ENCODE measurements around the gene ZNF728. TPM values are rescaled to one million over a fixed set of nuclear protein-coding genes. Genes with fewer than 3 reads are reported as not detected.

ZNF728 gene
- total RNA-seq, 4 donors from 2014 or later, result 1.7 TPM; not detected in 3

Small RNA genes lying within 50 kb of the gene (small RNA-seq; reads per million reads assigned to genes)
- gene AC022145.2, result 0 reads per million in 4 donors

Other genes starting within 250 kb of the ZNF728 start
- not detected for gene ZNF99, start 219.0 kb downstream of the ZNF728 start, total RNA-seq
- not detected for gene ZNF723, start 170.9 kb downstream of the ZNF728 start, total RNA-seq
- not detected for gene ZNF730, start 113.8 kb upstream of the ZNF728 start, total RNA-seq
- gene ZNF724, start 247.2 kb upstream of the ZNF728 start, total RNA-seq, result 1 to 10 TPM in 3 of 4 donors, under 1 TPM in 1; 0.95 to 5.9 (median 3.7) TPM